Omental fat pad (tissue), 4 donors: ENCODE results near the gene PIGQ. TPM values are rescaled to one million over a fixed set of nuclear protein-coding genes. Genes with fewer than 3 reads are reported as not detected.

Experiments
- ATAC-seq: fragments of 150-250 bp; one replicate; pipeline ENCODE4 v1.9.1; 2016; ENCODE audit warnings: mild to moderate bottlenecking, moderate library complexity; ENCODE audit not compliant: low FRiP score
- DNase-seq: peaks from one replicate; pipeline ENCODE4 v3.0.0-alpha.2; 2019; ENCODE audit warnings: low spot score
- total RNA-seq, 4 donors: library from RNA; depleted of rRNA; stranded (reverse); fragments of >200 nt; gene quantifications; one replicate each; pipeline ENCODE4 v1.1.0, GENCODE V29; 2016
- TF ChIP-seq, protein P1 (sequence below), 3 donors: fragments of 450-650 bp; IDR thresholded peaks; one replicate each; pipeline ENCODE4 v1.5.1; 2016 to 2017; ENCODE audit warnings: antibody characterized with exemption in 3 of 3, mild to moderate bottlenecking in 3 of 3, moderate library complexity in 2 of 3

PIGQ gene
- total RNA-seq, 4 donors from 2014 or later: 22.0 to 25.1 (median 23.8) TPM

DNA sequence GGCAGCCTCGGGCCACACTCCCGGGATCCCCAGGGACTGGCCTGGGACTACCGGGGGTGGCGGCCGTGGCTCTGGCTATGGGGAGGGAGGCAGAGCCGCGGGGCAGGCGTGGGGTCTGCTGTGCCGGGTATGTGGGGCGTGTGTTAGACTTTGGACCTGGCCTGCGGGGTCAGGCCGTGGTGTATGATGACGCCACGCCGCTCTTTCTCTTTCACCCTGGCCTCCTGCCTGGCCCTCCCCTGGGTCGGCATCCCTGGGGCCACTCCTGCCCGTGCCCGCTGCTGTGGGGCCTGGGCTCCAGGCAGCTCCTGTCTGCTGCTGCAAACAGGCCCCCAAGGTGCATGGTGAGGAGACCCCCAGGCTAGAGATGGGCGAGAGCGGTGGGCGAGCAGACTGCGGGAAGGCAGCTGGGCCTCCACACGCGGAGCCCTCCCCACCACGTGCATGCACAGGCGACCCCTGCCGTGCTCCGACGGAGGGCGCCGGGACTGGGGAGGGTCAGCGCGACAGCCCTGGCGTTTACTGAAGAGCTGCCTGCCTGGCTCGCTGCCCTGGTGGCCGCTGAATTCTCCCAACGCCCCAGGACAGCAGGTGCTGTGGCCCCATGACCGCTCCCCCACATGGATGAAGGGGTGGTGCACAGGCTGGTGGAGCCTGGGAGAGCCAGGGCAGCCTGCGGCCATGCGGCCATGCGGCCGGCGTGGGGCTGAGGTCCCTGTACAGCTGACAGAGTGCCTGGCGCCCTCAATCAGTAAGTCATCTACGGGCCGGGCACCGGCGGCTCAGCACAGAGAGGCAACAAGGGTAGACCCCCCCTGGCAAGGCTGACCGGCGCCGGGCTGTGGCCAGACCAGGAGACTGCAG, 26.2 kb upstream of the PIGQ start:
- no peak for ATAC-seq
- DNase-seq: no peak
- TF ChIP-seq, protein P1, sequence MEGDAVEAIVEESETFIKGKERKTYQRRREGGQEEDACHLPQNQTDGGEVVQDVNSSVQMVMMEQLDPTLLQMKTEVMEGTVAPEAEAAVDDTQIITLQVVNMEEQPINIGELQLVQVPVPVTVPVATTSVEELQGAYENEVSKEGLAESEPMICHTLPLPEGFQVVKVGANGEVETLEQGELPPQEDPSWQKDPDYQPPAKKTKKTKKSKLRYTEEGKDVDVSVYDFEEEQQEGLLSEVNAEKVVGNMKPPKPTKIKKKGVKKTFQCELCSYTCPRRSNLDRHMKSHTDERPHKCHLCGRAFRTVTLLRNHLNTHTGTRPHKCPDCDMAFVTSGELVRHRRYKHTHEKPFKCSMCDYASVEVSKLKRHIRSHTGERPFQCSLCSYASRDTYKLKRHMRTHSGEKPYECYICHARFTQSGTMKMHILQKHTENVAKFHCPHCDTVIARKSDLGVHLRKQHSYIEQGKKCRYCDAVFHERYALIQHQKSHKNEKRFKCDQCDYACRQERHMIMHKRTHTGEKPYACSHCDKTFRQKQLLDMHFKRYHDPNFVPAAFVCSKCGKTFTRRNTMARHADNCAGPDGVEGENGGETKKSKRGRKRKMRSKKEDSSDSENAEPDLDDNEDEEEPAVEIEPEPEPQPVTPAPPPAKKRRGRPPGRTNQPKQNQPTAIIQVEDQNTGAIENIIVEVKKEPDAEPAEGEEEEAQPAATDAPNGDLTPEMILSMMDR (IDR thresholded peaks at IDR 0.05): no peak

DNA sequence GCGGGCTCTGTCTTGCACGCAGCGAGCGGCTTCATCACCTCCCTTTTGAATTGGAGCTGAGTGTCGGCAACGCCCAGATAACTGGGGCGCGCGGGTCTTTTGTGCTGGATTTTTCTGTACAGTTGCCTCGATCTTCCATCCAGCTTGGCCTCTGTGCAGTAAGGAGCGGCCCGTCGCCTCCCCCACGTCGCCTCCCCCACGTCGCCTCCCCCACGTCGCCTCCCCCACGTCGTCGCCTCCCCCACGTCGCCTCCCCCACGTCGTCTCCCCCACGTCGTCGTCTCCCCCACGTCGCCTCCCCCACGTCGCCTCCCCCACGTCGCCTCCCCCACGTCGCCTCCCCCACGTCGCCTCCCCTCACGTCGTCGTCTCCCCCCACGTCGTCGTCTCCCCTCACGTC, 25.3 kb upstream of the PIGQ start:
- no peak for ATAC-seq
- TF ChIP-seq, protein P1 (IDR thresholded peaks at IDR 0.05): no peak
- no peak for DNase-seq

DNA sequence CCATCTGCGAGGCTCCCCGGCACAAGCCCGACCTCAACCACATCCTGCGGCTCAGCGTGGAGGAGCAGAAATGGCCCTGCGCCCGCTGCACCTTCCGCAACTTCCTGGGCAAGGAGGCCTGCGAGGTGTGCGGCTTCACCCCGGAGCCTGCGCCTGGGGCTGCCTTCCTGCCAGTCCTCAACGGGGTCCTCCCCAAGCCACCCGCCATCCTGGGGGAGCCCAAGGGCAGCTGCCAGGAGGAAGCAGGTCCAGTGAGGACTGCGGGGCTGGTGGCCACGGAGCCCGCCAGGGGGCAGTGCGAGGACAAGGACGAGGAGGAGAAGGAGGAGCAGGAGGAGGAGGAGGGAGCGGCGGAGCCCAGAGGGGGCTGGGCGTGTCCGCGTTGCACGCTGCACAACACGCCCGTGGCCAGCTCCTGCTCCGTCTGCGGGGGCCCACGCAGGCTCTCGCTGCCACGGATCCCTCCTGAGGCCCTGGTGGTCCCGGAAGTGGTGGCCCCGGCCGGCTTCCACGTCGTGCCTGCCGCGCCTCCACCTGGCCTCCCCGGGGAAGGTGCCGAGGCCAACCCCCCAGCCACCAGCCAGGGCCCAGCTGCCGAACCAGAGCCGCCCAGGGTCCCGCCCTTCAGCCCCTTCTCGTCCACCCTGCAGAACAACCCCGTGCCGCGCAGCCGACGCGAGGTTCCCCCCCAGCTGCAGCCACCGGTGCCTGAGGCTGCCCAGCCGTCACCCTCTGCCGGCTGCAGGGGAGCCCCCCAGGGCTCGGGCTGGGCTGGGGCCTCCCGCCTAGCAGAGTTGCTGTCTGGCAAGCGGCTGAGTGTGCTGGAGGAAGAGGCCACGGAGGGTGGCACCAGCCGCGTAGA, 22.6 kb upstream of the PIGQ start:
- TF ChIP-seq, protein P1 (IDR thresholded peaks at IDR 0.05): no peak
- DNase-seq (no peak), ATAC-seq (no peak)

DNA sequence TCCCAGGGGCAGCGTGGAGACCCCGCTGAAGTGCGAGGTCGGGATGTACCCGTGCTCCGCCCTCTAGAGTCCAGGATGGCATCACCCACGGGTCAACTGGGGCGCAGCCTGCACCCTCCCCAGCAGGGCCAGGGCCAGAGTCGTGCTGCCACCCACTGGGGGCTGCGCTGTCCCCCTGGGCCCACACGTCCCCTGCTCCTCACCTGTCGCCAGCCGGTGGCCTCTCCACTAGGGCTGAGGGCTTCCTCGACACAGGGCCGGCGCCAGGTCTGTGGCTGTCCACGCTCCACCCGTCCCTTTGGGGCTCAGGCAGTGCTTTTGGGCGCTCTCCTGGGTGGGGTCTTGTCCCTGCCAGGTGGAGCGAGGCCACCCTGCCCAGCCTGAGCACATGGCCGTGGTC, 21.2 kb upstream of the PIGQ start:
- no peak for DNase-seq
- no peak for ATAC-seq
- TF ChIP-seq, protein P1 (IDR thresholded peaks at IDR 0.05): no peak

DNA sequence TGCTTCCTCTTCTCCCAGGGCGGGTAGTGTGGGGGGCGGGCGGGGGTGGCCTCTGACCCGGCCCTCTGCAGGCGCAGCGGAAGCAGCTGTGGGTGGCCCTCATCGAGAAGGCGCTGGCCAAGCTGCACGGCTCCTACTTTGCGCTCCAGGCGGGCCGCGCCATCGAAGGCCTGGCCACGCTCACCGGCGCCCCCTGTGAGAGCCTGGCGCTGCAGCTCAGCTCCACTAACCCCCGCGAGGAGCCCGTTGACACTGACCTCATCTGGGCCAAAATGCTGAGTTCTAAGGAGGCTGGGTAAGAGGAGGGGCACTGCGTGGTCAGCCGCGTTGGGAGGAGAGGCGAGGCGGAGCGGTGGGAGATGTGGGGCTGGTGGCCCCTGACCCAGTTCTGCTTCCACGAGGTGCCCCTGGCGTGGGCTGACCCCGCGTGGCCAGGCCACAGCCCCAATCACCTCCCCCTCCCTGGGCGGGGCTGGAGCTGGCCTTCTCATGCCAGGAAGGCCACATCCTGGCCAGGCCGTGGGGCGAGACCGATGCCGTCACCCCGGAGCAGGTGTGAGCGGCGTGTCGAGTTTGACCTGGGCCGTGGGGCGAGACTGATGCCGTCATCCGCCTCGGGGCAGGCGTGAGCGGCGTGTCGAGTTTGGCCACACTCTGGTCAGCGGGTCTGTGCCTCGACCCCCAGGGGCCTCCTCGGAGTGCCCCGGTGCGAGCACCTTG, 20.1 kb upstream of the PIGQ start:
- TF ChIP-seq, protein P1 (IDR thresholded peaks at IDR 0.05): no peak
- DNase-seq (no peak), ATAC-seq (no peak)

DNA sequence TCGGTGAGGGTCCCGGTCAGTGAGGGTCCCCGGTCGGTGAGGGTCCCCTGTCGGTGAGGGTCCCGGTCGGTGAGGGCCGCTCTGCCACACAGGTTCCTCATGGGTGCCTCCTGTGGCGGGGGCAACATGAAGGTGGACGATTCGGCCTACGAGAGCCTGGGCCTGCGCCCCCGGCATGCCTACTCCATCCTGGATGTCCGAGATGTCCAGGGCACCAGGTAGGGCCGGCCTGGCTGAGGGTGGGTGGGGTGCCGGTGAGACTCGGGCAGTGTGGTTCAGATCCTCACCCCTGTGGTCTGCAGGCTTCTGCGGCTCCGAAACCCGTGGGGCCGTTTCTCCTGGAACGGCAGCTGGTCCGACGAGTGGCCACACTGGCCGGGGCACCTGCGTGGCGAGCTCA, 18.6 kb upstream of the PIGQ start:
- ATAC-seq (no peak), DNase-seq (no peak)
- TF ChIP-seq, protein P1 (IDR thresholded peaks at IDR 0.05): no peak
